Kidney (tissue), 14 donors: ENCODE results near the gene GBE1. TPM values are rescaled to one million over a fixed set of nuclear protein-coding genes. Genes with fewer than 3 reads are reported as not detected.

Experiments used
- DNase-seq, 5 donors: peaks; one replicate each; pipeline ENCODE4 v3.0.0-alpha.2; 2013 to 2020
- FAIRE-seq: peaks from 2 replicates; lab custom pipeline; 2012; peaks lifted over from hg19 to GRCh38; lab: Jason Lieb, UNC
- H3K27ac ChIP-seq, 2 donors: one replicate each; pipeline ENCODE4 v1.7.0; 2013; ENCODE audit warnings: low read depth in 2 of 2, low read length in 2 of 2, inconsistent platforms in 1 of 2
- H3K27me3 ChIP-seq: one replicate; pipeline ENCODE4 v1.7.1; 2013; ENCODE audit warnings: low read length, inconsistent platforms; ENCODE audit not compliant: control insufficient read depth, insufficient read depth
- H3K36me3 ChIP-seq, 3 donors: one replicate each; pipeline versions ENCODE4 v1.7.0 to v1.7.1; 2013; ENCODE audit warnings: low read length in 3 of 3, control low read depth in 1 of 3, inconsistent platforms in 1 of 3; ENCODE audit not compliant: insufficient read depth in 3 of 3, control insufficient read depth in 2 of 3
- H3K4me1 ChIP-seq, 3 donors: one replicate each; pipeline versions ENCODE4 v1.7.0 to v1.7.1; 2013; ENCODE audit warnings: low read length in 3 of 3, inconsistent platforms in 1 of 3, low read depth in 1 of 3; ENCODE audit not compliant: control insufficient read depth in 2 of 3, insufficient read depth in 2 of 3
- H3K4me3 ChIP-seq, 3 donors: one replicate each; pipeline versions ENCODE4 v1.7.0 to v1.8.1; 2013; ENCODE audit warnings: low read length in 3 of 3, control low read depth in 1 of 3, inconsistent platforms in 1 of 3
- H3K9ac ChIP-seq, 3 donors: one replicate each; pipeline versions ENCODE4 v1.7.0 to v1.7.1; 2013; ENCODE audit warnings: low read length in 3 of 3, control low read depth in 1 of 3, inconsistent platforms in 1 of 3
- H3K9me3 ChIP-seq, 3 donors: one replicate each; pipeline versions ENCODE4 v1.7.0 to v1.7.1; 2013; ENCODE audit warnings: low read length in 3 of 3, control low read depth in 1 of 3, inconsistent platforms in 1 of 3; ENCODE audit not compliant: control insufficient read depth in 2 of 3, insufficient read depth in 1 of 3
- CTCF ChIP-seq: IDR thresholded peaks from 3 replicates; pipeline ENCODE4 v1.5.1; 2012; ENCODE audit warnings: mild to moderate bottlenecking, moderate library complexity, borderline replicate concordance; ENCODE audit not compliant: insufficient read depth; ENCODE audit errors: extremely low read depth
- intact Hi-C: fragments of 100-400 bp; cut with DNase I; formaldehyde crosslinking; loops from one replicate; pipeline ENCODE4 v1.11.1; 2022
- polyA plus RNA-seq: library from polyadenylated mRNA; stranded (reverse); fragments of 350-450 nt; fragmentation: Illumina TruSeq; extraction: RNeasy Lipid Tissue Mini Kit (QIAGEN cat#74804); gene quantifications from one replicate; pipeline ENCODE4 v1.2.3, GENCODE V29; 2014; ENCODE audit warnings: low read depth, low replicate concordance; ENCODE audit not compliant: insufficient read depth
- total RNA-seq: library from RNA; stranded (reverse); fragmentation: NEBNext Ultra II Directional; extraction: Animal tissue kit (Norgen Biotek cat#: 25700); gene quantifications from one replicate; pipeline ENCODE4 v1.2.1, GENCODE V29; 2021
- donor health status: control.
- donor health status: control.
- donor health status: control.
- donor health status: control.
- donor health status: control.
- donor health status: DM: yes; HTN: yes; CAD: no.
- donor health status: Normal renal cell carcinoma (clear cell type).

The GBE1 gene
- total and polyA plus RNA-seq, 2 donors from 2014 or later = 29.3 to 36.2 TPM

GRCh38 chr3:81530180-81530939, 231.1 kb downstream of the GBE1 start:
- Histone ChIP-seq H3K9ac (no peak overlapping the region), H3K27ac (no peak overlapping the region), H3K4me1 (no peaks in the 10 kb centered on the region), H3K9me3 (no peaks in the 10 kb centered on the region), H3K4me3 (no peak overlapping the region), H3K36me3 (peaks cover 0 to 21% (median 14%) of the 10 kb centered on the region in 3 donors), H3K27me3 (no peaks in the 10 kb centered on the region)
- no peak for TF ChIP-seq CTCF
- DNase-seq (no peak), FAIRE-seq (no peak)
- intact Hi-C loops = no loop called here

GRCh38 chr3:81521855-81522254, 239.6 kb downstream of the GBE1 start:
- intact Hi-C loops = no loop called here
- Histone ChIP-seq H3K27ac (no peak overlapping the region), H3K4me1 (no peaks in the 10 kb centered on the region), H3K4me3 (no peak overlapping the region), H3K27me3 (no peaks in the 10 kb centered on the region), H3K9ac (no peak overlapping the region), H3K36me3 (no peaks in the 10 kb centered on the region), H3K9me3 (peaks cover 0 to 4% (median 0%) of the 10 kb centered on the region in 3 donors)
- DNase-seq (peak in 1 of 5 donors; percentile 3), FAIRE-seq (no peak)
- no peak for TF ChIP-seq CTCF

- intact Hi-C loops = no loop called here
- no peak for TF ChIP-seq CTCF
- Histone ChIP-seq H3K27ac (no peak overlapping the region), H3K9ac (no peak overlapping the region), H3K4me3 (no peak overlapping the region), H3K36me3 (no peaks in the 10 kb centered on the region), H3K4me1 (no peaks in the 10 kb centered on the region), H3K27me3 (no peaks in the 10 kb centered on the region), H3K9me3 (no peaks in the 10 kb centered on the region)
- FAIRE-seq (no peak), DNase-seq (no peak)
Observed at GRCh38 chr3:81518945-81519344, 242.5 kb downstream of the GBE1 start.
